HL-60 (cell line): ENCODE data around the gene PDLIM5.

Source experiments
- DNase-seq, 2 experiments: peaks; one replicate each; pipeline ENCODE4 v3.0.0-alpha.2; 2010 to 2020; ENCODE audit warnings: low read depth in 1 of 2, low spot score in 1 of 2
- H3K27ac ChIP-seq: fragments of 250-450 bp; sonication (Bioruptor Pico); replicated peaks from 2 replicates; pipeline ENCODE4 v1.5.1; 2020; ENCODE audit warnings: mild to moderate bottlenecking, moderate library complexity
- H3K27me3 ChIP-seq: fragments of 250-450 bp; sonication (Bioruptor Pico); 2 replicates; pipeline ENCODE4 v1.5.1; 2021; ENCODE audit warnings: mild to moderate bottlenecking, moderate library complexity; ENCODE audit not compliant: insufficient read depth, poor library complexity, severe bottlenecking
- H3K4me3 ChIP-seq: replicated peaks from 2 replicates; pipeline ENCODE4 v1.5.1; 2011; ENCODE audit warnings: mild to moderate bottlenecking, control low read depth, low read length; ENCODE audit not compliant: insufficient read depth
- GABPA ChIP-seq: IDR thresholded peaks from 2 replicates; pipeline ENCODE4 v1.6.1; 2012; ENCODE audit warnings: low read depth
- POLR2AphosphoS5 ChIP-seq: IDR thresholded peaks from 2 replicates; pipeline ENCODE4 v1.6.1; 2012; ENCODE audit warnings: low read depth
- SPI1 ChIP-seq: IDR thresholded peaks from 2 replicates; pipeline ENCODE4 v1.6.1; 2012; ENCODE audit warnings: low read depth, mild to moderate bottlenecking, borderline replicate concordance
- TF ChIP-seq, protein P1 (sequence below): IDR thresholded peaks from 2 replicates; pipeline ENCODE4 v1.6.1; 2012; ENCODE audit warnings: low read depth; ENCODE audit not compliant: insufficient replicate concordance
- TF ChIP-seq, protein P2 (sequence below): IDR thresholded peaks from one replicate; pipeline ENCODE4 v1.5.1; 2011; ENCODE audit warnings: low read length, control low read depth, inconsistent platforms; ENCODE audit not compliant: insufficient read depth

PDLIM5 gene

DNA sequence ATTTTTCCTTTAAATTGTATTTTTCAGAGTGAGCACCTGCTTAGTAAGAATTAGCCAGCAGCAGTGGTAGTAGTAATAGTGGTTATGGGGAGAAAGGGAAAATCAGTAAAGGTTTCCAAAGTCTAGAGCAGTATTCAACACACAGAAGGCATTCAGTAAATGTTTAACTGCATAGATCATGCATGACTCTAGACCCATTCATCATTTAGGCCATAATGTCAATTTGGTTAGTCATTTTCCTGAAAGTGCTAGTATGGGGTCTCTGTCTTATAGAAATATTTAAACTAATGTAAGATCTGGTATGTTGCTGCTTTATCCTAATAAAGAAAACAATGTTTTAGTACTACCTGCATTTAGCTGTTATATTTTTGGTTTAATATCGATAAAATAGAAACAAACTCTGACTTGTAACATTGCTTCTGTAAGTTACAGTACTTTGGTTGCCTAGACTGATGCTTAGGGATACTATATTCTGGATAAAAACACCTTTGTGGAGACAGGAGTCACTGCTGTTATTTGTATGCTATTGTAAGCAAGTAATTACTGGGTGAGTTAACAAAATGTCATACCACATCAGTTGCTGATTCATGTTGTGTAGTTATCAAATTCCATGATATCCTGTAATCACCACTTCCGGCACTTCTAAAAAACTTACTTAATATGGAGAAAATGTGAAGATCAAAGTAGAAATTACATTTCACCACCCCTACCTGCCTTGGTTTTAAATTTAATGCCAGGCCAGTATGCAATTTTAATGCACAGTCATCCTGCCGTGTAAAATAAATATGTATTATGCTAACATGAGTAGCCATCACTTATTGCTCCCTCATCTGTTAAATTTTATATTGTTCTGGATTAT, 190.2 kb downstream of the PDLIM5 start:
- TF ChIP-seq SPI1 (no peak), POLR2AphosphoS5 (no peak)
- no peak for DNase-seq
- H3K27me3 ChIP-seq, result no peaks in the 10 kb centered on the region
- no peak overlapping the region for H3K27ac ChIP-seq
- no peak overlapping the region for H3K4me3 ChIP-seq

- H3K27me3 ChIP-seq, result no peaks in the 10 kb centered on the region
- no peak for DNase-seq
- no peak overlapping the region for H3K27ac ChIP-seq
- TF ChIP-seq, protein P1, sequence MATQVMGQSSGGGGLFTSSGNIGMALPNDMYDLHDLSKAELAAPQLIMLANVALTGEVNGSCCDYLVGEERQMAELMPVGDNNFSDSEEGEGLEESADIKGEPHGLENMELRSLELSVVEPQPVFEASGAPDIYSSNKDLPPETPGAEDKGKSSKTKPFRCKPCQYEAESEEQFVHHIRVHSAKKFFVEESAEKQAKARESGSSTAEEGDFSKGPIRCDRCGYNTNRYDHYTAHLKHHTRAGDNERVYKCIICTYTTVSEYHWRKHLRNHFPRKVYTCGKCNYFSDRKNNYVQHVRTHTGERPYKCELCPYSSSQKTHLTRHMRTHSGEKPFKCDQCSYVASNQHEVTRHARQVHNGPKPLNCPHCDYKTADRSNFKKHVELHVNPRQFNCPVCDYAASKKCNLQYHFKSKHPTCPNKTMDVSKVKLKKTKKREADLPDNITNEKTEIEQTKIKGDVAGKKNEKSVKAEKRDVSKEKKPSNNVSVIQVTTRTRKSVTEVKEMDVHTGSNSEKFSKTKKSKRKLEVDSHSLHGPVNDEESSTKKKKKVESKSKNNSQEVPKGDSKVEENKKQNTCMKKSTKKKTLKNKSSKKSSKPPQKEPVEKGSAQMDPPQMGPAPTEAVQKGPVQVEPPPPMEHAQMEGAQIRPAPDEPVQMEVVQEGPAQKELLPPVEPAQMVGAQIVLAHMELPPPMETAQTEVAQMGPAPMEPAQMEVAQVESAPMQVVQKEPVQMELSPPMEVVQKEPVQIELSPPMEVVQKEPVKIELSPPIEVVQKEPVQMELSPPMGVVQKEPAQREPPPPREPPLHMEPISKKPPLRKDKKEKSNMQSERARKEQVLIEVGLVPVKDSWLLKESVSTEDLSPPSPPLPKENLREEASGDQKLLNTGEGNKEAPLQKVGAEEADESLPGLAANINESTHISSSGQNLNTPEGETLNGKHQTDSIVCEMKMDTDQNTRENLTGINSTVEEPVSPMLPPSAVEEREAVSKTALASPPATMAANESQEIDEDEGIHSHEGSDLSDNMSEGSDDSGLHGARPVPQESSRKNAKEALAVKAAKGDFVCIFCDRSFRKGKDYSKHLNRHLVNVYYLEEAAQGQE, result no peak
- TF ChIP-seq, protein P2, sequence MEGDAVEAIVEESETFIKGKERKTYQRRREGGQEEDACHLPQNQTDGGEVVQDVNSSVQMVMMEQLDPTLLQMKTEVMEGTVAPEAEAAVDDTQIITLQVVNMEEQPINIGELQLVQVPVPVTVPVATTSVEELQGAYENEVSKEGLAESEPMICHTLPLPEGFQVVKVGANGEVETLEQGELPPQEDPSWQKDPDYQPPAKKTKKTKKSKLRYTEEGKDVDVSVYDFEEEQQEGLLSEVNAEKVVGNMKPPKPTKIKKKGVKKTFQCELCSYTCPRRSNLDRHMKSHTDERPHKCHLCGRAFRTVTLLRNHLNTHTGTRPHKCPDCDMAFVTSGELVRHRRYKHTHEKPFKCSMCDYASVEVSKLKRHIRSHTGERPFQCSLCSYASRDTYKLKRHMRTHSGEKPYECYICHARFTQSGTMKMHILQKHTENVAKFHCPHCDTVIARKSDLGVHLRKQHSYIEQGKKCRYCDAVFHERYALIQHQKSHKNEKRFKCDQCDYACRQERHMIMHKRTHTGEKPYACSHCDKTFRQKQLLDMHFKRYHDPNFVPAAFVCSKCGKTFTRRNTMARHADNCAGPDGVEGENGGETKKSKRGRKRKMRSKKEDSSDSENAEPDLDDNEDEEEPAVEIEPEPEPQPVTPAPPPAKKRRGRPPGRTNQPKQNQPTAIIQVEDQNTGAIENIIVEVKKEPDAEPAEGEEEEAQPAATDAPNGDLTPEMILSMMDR, result no peak
- no peak for TF ChIP-seq POLR2AphosphoS5
- no peak for TF ChIP-seq SPI1
- TF ChIP-seq GABPA, result no peak
- H3K4me3 ChIP-seq, result no peak overlapping the region
Measured at GRCh38 chr4:94642561-94642866, 190.8 kb downstream of the PDLIM5 start.

DNA sequence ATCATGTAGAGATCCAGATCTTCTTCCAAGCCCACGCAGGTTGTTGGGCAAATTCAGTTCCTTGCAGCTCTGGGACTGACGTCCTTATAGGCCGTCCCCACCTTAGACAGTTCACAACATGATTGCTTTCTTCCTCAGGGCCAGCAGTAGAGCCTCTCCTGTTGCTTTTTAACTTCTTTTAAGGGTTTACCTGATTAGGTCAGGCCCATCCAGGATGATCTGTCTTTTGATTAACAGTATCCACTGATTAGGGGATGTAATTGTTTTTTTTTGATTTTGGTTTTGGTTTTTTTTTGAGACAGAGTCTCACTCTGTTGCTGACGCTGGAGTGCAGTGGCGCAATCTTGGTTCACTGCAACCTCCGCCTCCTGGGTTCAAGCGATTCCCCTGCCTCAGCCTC, 197.0 kb downstream of the PDLIM5 start:
- Histone ChIP-seq H3K27ac (no peak overlapping the region), H3K27me3 (no peaks in the 10 kb centered on the region), H3K4me3 (no peak overlapping the region)
- no peak for TF ChIP-seq POLR2AphosphoS5
- TF ChIP-seq, protein P1, result no peak
- no peak for TF ChIP-seq GABPA
- TF ChIP-seq, protein P2, result no peak
- no peak for TF ChIP-seq SPI1
- DNase-seq, result no peak

GRCh38 chr4:94649381-94650133, 197.8 kb downstream of the PDLIM5 start:
- TF ChIP-seq SPI1 (no peak), GABPA (no peak), POLR2AphosphoS5 (no peak)
- TF ChIP-seq, protein P1, result no peak
- TF ChIP-seq, protein P2, result no peak
- DNase-seq, result no peak
- no peak overlapping the region for H3K27ac ChIP-seq
- H3K27me3 ChIP-seq, result no peaks in the 10 kb centered on the region
- no peak overlapping the region for H3K4me3 ChIP-seq
